Ishikawa (cell line): ENCODE data around the gene ARPC5L.
A peak's percentile ranks its signal among the peaks of the same experiment; 100 is the strongest.

Source experiments
- EGR1 ChIP-seq: IDR thresholded peaks from 2 replicates; pipeline ENCODE4 v1.6.1; 2012
- EP300 ChIP-seq: IDR thresholded peaks from 2 replicates; pipeline ENCODE4 v1.6.1; 2012; ENCODE audit warnings: borderline replicate concordance
- RAD21 ChIP-seq: IDR thresholded peaks from 2 replicates; pipeline ENCODE4 v1.6.1; 2012; ENCODE audit warnings: low read depth
- TAF1 ChIP-seq: IDR thresholded peaks from 2 replicates; pipeline ENCODE4 v1.6.1; 2012; ENCODE audit warnings: low read depth, mild to moderate bottlenecking
- YY1 ChIP-seq: IDR thresholded peaks from 2 replicates; pipeline ENCODE4 v1.6.1; 2012; ENCODE audit warnings: low read depth
- ZBTB7A ChIP-seq: IDR thresholded peaks from 2 replicates; pipeline ENCODE4 v1.6.1; 2012; ENCODE audit warnings: low read depth
- TF ChIP-seq, protein P1 (sequence below): IDR thresholded peaks from 2 replicates; pipeline ENCODE4 v1.6.1; 2012
- TF ChIP-seq, protein P2 (sequence below): IDR thresholded peaks from 2 replicates; pipeline ENCODE4 v1.6.1; 2012; ENCODE audit warnings: low read depth, mild to moderate bottlenecking

DNA sequence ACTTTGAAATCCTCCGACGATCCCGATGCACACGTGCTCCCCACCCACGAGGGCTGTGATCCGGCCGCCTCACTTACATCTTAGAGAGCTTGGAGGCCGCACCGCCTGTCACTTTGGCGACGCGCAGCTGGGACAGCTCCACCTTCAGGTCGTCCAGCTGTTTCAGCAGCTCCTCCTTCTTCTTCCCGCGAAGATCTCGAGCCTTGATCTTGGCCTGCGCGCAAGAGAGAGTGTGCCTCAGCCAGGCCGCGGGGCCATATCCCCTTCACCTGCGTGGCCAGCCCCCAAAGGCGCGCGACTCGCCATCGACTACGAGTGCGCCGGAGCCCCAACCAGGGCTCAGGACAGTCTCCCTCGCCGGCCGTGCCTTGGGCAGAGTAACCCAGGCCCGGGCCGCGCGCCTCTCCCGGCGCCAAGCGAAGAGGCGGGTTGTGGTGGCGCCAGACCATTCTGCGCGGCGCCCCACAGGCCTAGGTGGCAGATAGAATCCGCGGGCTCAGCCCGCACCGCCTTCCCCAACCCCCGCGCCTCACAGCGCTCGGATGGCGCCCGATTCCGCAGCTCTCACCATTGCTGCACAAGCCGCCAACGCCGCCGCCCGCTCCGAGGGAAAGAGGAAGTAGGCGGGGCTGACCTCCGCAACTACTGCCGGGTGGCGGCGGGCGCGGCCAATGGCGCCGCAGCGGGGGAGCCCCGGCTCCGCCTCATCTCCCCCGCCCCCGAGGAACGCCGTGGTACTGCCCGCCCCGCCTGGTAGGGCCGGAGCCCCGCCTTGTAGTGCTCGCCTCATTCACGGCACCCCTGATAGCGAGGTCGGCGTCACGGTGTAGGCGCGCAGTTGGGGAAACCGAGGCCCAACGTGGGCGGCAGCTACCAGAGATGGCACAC is at the start of gene ARPC5L, which contains the start of gene RPL35:
- peak; percentile 58 for TF ChIP-seq EGR1
- TF ChIP-seq EP300, result peak; percentile 27; the same call in 1 of the 2 replicates
- TF ChIP-seq RAD21, result no peak
- TF ChIP-seq ZBTB7A, result no peak
- peak; percentile 72 for TF ChIP-seq YY1
- peak; percentile 100 for TF ChIP-seq TAF1
- TF ChIP-seq, protein P1, sequence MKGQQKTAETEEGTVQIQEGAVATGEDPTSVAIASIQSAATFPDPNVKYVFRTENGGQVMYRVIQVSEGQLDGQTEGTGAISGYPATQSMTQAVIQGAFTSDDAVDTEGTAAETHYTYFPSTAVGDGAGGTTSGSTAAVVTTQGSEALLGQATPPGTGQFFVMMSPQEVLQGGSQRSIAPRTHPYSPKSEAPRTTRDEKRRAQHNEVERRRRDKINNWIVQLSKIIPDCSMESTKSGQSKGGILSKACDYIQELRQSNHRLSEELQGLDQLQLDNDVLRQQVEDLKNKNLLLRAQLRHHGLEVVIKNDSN, result peak; percentile 22; the same call in 1 of the 2 replicates
- TF ChIP-seq, protein P2, sequence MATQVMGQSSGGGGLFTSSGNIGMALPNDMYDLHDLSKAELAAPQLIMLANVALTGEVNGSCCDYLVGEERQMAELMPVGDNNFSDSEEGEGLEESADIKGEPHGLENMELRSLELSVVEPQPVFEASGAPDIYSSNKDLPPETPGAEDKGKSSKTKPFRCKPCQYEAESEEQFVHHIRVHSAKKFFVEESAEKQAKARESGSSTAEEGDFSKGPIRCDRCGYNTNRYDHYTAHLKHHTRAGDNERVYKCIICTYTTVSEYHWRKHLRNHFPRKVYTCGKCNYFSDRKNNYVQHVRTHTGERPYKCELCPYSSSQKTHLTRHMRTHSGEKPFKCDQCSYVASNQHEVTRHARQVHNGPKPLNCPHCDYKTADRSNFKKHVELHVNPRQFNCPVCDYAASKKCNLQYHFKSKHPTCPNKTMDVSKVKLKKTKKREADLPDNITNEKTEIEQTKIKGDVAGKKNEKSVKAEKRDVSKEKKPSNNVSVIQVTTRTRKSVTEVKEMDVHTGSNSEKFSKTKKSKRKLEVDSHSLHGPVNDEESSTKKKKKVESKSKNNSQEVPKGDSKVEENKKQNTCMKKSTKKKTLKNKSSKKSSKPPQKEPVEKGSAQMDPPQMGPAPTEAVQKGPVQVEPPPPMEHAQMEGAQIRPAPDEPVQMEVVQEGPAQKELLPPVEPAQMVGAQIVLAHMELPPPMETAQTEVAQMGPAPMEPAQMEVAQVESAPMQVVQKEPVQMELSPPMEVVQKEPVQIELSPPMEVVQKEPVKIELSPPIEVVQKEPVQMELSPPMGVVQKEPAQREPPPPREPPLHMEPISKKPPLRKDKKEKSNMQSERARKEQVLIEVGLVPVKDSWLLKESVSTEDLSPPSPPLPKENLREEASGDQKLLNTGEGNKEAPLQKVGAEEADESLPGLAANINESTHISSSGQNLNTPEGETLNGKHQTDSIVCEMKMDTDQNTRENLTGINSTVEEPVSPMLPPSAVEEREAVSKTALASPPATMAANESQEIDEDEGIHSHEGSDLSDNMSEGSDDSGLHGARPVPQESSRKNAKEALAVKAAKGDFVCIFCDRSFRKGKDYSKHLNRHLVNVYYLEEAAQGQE, result peak; percentile 39
